ENCODE results near the gene TRIM71. TPM values are rescaled to one million over a fixed set of nuclear protein-coding genes. Genes with fewer than 3 reads are reported as not detected.

Gene TRIM71
- total RNA-seq, 1 experiment from 2014 or later, result 0.18 TPM

DNA sequence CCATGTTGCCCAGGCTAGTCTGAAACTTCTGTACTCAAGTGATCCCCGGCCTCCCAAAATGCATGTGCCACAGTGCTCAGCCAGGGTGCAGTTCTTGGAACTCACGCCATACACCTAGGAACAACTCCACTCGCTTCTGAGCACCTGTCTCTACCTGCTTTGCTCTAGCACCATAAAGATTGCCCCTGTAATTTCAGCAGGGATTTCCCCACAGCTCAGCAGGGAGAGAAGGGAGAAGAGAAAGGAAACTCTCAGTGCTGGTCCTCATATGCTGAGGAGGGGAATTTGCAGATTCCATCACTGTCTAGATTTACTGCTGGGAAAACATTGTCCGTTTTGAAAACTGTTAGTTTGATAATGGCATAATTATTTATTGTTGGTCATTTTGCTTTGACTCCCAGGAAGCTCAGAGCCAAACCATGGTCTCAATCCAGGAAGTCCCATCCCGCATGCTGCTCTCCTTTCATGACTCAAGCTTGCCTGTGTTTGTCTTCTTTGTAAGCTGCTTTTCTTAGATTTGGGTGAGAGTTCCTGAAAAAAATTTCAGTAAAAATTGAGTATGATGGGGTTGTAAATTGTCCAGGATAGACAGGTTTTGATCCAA, 24.2 kb downstream of the TRIM71 start:
- intact Hi-C loops (cut with micrococcal nuclease; ENCODE audit: unreplicated experiment) (no loop called here), in situ Hi-C loops (cut with HindIII; ENCODE audit: low pct_unique_long_range_greater_than_20kb, low sequenced_read_pairs) (no loop called here)
- DNase-seq (ENCODE audit: low read depth, low spot score), result no peak
- Histone ChIP-seq H3K27ac (ENCODE audit: low read length) (no peak overlapping the region), H3K4me3 (ENCODE audit: low read depth in 2 of 2, low read length in 2 of 2) (no peak overlapping the region), H3K36me3 (ENCODE audit: control insufficient read depth, insufficient read depth, low read length) (no peaks in the 10 kb centered on the region), H3K9me3 (ENCODE audit: control insufficient read depth, insufficient read depth, low read depth, low read length) (no peaks in the 10 kb centered on the region), H3K27me3 (ENCODE audit: control insufficient read depth, insufficient read depth, low read length) (no peaks in the 10 kb centered on the region), H3K4me1 (ENCODE audit: control insufficient read depth, insufficient read depth, low read length) (no peaks in the 10 kb centered on the region)
- CTCF ChIA-PET, result interaction anchor here (0.6 kb wide), 1 partner anchor 544 kb away, joined by 9 read pairs; no protein-coding TSS in a partner anchor
- TF ChIP-seq POLR2AphosphoS5 (IDR thresholded peaks at IDR 0.05; ENCODE audit: low read depth, low read length) (no peak), SIN3A (IDR thresholded peaks at IDR 0.05; ENCODE audit: borderline replicate concordance, insufficient read depth, low read depth, low read length) (no peak), TCF7L2 (IDR thresholded peaks at IDR 0.05; ENCODE audit: low read depth, low read length) (no peak)
- TF ChIP-seq, protein P1, sequence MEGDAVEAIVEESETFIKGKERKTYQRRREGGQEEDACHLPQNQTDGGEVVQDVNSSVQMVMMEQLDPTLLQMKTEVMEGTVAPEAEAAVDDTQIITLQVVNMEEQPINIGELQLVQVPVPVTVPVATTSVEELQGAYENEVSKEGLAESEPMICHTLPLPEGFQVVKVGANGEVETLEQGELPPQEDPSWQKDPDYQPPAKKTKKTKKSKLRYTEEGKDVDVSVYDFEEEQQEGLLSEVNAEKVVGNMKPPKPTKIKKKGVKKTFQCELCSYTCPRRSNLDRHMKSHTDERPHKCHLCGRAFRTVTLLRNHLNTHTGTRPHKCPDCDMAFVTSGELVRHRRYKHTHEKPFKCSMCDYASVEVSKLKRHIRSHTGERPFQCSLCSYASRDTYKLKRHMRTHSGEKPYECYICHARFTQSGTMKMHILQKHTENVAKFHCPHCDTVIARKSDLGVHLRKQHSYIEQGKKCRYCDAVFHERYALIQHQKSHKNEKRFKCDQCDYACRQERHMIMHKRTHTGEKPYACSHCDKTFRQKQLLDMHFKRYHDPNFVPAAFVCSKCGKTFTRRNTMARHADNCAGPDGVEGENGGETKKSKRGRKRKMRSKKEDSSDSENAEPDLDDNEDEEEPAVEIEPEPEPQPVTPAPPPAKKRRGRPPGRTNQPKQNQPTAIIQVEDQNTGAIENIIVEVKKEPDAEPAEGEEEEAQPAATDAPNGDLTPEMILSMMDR (IDR thresholded peaks at IDR 0.05), result no peak
- TF ChIP-seq, protein P2, sequence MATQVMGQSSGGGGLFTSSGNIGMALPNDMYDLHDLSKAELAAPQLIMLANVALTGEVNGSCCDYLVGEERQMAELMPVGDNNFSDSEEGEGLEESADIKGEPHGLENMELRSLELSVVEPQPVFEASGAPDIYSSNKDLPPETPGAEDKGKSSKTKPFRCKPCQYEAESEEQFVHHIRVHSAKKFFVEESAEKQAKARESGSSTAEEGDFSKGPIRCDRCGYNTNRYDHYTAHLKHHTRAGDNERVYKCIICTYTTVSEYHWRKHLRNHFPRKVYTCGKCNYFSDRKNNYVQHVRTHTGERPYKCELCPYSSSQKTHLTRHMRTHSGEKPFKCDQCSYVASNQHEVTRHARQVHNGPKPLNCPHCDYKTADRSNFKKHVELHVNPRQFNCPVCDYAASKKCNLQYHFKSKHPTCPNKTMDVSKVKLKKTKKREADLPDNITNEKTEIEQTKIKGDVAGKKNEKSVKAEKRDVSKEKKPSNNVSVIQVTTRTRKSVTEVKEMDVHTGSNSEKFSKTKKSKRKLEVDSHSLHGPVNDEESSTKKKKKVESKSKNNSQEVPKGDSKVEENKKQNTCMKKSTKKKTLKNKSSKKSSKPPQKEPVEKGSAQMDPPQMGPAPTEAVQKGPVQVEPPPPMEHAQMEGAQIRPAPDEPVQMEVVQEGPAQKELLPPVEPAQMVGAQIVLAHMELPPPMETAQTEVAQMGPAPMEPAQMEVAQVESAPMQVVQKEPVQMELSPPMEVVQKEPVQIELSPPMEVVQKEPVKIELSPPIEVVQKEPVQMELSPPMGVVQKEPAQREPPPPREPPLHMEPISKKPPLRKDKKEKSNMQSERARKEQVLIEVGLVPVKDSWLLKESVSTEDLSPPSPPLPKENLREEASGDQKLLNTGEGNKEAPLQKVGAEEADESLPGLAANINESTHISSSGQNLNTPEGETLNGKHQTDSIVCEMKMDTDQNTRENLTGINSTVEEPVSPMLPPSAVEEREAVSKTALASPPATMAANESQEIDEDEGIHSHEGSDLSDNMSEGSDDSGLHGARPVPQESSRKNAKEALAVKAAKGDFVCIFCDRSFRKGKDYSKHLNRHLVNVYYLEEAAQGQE (IDR thresholded peaks at IDR 0.05; ENCODE audit: insufficient read depth in 1 of 2, low read depth in 2 of 2, low read length in 1 of 2), result no peak
- ATAC-seq, result no peak
- POLR2A ChIA-PET, result no interaction called here
- BruUV-seq (replicated peaks), result no TSS peak

- in situ Hi-C loops (cut with HindIII; ENCODE audit: low pct_unique_long_range_greater_than_20kb, low sequenced_read_pairs) (no loop called here), intact Hi-C loops (cut with micrococcal nuclease; ENCODE audit: unreplicated experiment) (no loop called here)
- Histone ChIP-seq H3K27ac (ENCODE audit: low read length) (no peak overlapping the region), H3K4me3 (ENCODE audit: low read depth in 2 of 2, low read length in 2 of 2) (no peak overlapping the region), H3K27me3 (ENCODE audit: control insufficient read depth, insufficient read depth, low read length) (no peaks in the 10 kb centered on the region), H3K36me3 (ENCODE audit: control insufficient read depth, insufficient read depth, low read length) (no peaks in the 10 kb centered on the region), H3K4me1 (ENCODE audit: control insufficient read depth, insufficient read depth, low read length) (no peaks in the 10 kb centered on the region), H3K9me3 (ENCODE audit: control insufficient read depth, insufficient read depth, low read depth, low read length) (no peaks in the 10 kb centered on the region)
- ATAC-seq, result no peak; the same call in 1 of the 2 replicates
- DNase-seq (ENCODE audit: low read depth, low spot score), result no peak
- POLR2A ChIA-PET, result no interaction called here
- BruUV-seq (replicated peaks), result no TSS peak
- TF ChIP-seq, protein P2 (IDR thresholded peaks at IDR 0.05; ENCODE audit: insufficient read depth in 1 of 2, low read depth in 2 of 2, low read length in 1 of 2), result no peak
- TF ChIP-seq TCF7L2 (IDR thresholded peaks at IDR 0.05; ENCODE audit: low read depth, low read length), result no peak
- TF ChIP-seq SIN3A (IDR thresholded peaks at IDR 0.05; ENCODE audit: borderline replicate concordance, insufficient read depth, low read depth, low read length), result no peak
- TF ChIP-seq, protein P1 (IDR thresholded peaks at IDR 0.05), result no peak
- TF ChIP-seq POLR2AphosphoS5 (IDR thresholded peaks at IDR 0.05; ENCODE audit: low read depth, low read length), result no peak
- CTCF ChIA-PET, result no interaction called here
These were observed 24.7 kb downstream of the TRIM71 start for GRCh38 chr3:32842531-32842931.

Measured in Panc1 (cell line).